Right renal pelvis (tissue), 4 donors: ENCODE measurements around the gene KCNG2. TPM values are rescaled to one million over a fixed set of nuclear protein-coding genes. Genes with fewer than 3 reads are reported as not detected.

Experiments used
- DNase-seq, 4 donors: peaks; one replicate each; pipeline ENCODE4 v3.0.0-alpha.2; 2013; ENCODE audit warnings: low read depth in 4 of 4, low spot score in 3 of 4, missing footprints in 1 of 4
- polyA plus RNA-seq, 4 donors: library from polyadenylated mRNA; unstranded; fragments of 120-200 nt; gene quantifications; one replicate each; pipeline ENCODE4 v1.2.1, GENCODE V29; 2013; ENCODE audit not compliant: insufficient read length in 4 of 4

Gene KCNG2
- polyA plus RNA-seq, 4 donors = 0.13 to 0.52 (median 0.15) TPM

DNA sequence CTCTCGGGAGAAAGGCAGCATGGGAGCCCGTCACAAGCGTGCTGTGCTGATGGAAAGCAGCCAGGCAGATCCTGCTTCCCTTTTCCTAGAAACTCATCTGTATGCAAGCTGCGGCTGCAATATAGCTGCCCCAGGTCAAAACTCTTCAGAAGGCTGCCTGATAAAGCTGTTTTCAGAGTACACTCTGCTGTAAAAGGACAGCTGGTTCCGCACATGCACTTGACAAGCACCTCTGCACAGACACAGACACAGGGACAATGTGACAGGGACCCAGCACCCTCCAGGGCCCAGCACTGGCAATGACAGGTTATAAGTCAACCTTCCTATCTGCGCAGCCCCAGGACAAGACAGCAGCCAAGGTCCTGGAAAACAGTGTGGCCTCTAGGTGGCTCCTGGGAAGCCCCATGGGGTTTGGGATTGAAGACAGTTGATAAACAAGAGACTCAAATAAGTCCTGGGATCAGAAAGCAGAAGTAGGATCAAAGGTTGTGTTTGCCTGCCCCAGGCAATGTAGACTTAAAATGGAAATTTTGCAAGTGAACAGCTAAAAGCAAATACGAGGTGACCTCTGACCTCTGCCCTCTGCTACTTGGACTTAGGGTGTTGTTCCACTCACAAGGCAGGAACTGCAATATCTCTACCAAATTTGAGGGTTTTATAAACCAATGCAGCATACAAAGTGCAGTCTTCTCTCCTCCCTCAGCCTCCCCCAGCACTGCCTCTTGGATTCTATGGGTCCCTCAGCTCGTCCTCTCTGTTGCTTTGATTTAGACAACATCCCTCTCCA, 136.8 kb downstream of the KCNG2 start:
- DNase-seq = no peak

DNA sequence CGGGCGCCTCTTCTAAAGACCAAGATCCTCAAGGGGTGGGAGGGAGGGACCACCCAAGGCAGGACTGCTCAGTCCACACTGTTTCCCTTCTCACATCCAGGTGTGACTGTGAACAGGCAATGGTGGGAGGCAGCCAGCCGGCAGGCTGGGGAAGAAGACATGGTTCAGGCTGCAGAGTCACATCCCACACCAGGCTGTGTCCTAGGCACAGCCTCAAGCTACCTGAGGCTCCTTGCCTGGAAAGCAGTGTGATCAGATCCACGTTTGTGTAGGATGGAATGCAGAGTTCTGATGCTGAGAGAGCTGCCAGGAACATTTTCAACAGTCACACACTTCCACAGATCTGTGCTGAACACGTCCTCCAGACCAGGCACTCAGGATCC, 137.4 kb downstream of the KCNG2 start:
- DNase-seq = no peak

DNA sequence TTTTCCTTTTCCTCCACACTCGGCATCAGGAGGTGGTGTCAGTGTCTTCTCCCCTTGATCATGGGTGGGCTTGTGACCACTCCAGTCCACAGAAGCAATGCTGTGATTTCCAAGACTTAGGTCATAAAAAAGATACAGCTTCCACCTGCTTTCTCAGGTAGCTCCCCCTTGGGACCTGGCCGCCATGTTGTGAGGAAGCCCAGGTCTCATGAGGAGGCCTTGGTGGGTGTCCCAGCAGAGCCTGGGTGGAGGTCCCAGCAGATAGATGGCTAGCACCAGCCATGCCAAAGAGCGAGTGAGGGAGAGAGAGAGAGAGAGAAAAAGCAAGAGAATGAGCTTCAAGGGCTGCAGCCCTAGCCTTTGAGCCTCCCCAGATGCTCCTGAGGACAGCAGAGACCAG, 137.8 kb downstream of the KCNG2 start:
- DNase-seq = no peak

DNA sequence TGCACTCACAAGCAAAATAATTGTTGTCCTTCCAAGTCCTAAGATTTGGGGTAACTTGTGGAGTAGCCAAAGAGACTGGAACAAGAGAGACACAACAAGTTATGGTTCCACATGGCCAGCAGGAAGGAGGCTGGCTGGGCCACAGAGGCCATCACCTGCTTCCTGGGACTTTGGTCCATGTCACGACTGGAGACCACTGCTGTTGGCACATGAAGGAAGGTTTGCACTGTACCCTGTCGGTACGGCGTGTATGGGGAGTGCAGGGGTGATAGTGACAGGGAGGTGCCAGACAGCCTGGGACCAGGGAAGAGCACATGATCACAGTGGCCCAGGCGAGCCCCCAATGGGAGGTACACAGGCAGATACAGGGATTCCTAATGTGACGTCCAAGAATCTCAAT, 138.2 kb downstream of the KCNG2 start:
- DNase-seq = no peak

DNA sequence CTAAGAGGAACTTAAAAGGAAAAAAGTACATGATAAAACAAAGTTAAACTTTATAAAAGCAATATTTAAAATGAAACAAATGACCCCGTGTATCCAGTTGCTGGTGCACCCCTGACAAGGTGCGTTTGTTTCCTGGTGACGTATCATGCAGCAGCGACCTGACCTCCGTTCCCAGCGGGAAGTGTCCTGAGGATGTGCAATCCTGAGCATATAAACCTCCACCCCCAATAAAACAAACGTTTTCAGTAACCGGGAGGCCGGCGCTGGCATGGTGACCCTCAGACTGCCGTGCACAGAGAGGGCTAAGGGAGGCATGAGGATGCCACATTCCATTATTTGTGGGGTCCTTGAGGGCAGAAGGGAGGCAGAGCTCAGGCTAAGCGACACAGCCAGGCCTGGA, 138.9 kb downstream of the KCNG2 start:
- no peak for DNase-seq

DNA sequence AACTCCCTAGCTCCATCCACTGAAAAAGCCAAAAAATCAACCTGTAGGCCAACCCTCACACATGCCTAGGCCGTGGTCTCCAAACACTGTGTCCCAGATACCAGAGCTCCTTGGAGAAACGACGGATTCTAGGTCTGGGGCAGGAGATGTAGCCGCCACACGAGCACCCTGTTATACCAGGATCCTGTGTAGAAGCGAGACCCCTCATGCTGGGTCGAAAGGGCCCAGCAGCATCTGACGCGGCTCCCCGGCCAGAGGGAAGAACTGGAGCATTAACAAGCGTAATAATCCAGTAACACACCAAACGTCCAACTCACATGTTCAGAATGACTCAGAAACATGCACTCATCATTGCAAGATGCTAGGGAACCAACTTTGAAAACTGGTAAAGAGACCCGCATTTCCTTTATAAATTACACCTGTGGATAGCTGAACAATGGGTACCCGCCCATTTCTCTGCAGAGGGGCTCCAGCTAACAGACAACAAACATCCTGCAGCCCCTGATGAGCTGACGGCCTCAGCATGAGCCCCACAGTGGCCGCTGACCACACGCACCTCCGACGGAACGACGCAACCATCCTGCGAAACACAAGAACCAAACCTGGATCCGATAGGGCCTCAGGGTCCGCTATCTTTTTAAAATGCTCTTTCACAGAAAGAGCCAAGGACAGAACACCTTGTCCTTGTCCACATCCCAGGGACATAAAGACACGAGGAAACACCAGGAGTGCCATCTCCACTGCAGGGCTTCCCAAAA, 139.5 kb downstream of the KCNG2 start:
- DNase-seq = no peak

DNA sequence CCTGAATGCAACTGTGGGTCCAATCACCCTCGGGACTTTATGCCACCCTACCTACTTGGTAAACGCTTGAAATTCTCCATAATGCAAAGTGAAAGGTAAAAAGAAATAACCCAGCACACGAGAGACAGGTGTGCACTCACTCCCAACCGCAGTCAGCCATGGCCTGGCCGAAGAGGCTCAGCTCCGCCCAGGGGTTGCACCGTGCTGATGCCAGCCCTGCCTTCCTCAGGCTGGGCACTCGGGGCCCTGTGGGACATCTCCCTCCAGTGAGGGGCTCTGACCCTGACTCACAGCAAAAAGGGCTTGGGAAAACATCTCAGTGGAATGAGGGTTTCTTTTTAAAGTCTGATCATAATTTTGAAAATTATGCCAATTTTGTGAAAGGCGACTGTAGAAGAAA, 140.5 kb downstream of the KCNG2 start:
- DNase-seq = no peak

DNA sequence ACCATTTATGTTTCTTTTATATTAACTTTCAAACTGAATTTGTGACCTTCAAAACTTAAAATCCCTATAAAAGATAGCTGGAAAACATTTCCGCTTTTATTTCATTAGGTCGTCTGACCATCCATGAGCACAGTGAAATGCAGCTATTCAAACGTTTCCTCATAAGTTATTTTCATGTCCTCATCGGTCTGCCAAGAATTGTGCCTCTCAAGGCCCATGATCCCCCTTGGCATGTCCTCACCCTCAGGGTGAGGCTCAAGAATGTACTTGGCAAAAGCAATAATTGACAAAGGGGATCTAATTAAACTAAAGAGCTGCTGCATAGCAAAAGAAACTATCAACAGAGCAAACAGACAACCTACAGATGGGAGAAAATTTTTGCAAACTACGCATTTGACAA, 141.4 kb downstream of the KCNG2 start:
- DNase-seq = no peak

DNA sequence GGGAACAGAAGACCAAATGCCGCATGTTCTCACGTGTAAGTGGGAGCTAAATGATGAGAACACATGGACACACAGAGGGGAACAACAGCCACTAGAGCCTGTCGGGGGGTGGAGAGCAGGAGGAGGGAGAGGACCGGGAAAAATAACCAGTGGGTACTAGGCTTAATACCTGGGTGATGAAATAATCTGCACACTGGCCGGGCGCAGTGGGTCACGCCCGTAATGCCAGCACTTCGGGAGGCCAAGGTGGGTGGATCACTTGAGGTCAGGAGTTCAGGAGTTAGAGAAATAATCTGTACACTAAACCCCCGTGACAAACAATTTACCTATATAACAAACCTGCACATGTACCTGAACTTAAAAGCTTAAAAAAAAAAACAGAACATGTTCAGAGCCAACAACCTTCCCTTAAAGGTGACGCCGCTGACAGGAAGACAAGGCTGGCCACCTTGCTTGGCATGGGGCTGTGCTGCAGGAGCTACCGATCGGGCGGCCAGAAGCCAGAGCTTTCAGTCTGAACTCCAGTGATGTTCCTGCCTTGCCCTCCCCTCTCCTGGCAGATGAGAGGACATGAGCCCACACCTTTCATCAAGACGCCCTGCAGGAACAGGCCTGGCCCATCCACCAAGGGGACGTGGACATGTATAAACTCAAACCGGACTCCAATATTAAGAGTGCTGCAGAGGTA, 142.5 kb downstream of the KCNG2 start:
- no peak for DNase-seq

DNA sequence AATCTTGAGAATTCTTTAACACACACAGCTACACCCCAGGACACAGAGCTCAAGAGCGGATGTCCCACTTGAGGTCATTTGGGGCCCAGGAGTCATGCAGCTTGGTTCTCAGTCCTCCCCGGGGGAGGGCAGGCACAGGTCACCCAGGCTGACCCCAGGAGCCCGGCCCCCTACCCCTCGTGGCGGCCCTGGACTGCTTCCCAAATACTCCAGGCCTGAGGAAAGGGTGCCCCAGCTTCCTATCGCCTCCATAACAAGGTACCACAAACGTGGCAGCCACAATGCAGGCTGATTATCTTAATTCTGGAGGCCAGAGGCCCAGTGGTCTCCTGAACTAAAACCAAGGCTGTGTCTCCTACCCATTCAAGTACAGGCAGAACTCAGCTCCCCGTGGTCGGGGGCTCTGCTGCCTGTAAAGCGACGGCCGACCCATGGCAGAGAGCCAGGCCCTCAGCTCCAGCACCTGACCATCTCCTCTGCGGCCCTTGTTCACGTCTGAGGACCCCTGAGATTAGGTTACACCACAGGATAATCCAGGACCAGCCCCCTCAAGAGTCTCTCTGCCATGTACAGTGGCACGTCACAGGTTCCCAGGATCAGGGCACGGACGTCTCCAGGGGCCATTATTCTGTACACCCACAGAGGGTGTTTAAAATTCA, 143.2 kb downstream of the KCNG2 start:
- DNase-seq = no peak

DNA sequence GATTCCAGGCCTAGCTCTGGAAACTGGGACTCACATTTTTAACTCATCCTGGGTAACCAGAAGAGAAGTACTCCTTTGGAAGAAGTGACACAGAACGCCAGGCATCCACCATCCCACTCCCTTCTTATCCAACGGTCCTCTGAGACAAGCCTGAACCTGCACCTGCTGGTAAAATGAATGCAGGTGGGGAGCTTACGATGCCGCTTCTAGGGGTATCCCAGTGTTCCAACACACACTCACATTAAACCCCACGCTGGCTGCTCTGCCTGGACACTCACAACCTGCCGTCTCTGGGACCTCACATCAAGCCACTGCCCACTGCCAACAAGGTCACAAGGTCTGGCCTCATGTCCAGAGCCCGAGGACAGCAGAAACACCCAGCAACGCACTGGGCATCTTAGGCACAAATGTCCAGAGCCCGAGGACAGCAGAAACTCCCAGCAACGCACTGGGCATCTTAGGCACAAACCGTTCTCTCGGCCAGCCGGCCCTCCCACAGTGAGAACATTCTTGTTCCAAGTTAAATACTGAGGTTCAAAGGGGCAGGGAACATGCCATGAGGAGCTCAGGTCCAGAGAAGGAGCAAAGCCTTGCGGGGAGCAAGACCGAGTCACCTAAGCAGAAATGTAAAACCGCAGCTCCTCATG, 143.9 kb downstream of the KCNG2 start:
- no peak for DNase-seq

DNA sequence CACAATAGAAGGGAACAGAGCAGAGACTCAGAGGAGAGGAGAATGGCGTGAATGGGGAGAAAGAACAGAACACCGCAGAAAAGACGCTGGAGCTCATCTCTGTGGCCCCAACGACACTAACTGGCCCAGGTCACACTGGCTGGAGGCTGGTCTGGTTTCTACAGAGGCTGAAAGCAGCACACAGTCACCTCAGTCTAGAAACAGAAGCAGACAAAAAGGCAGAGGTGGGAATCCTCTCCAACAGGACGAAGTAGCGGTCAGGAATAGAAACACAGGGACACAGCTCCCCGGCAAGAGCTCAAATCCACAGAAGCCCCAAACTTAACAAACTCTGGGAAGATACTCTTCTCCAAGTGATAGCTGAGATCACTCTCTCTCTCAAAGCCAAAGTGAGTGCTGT, 144.5 kb downstream of the KCNG2 start:
- DNase-seq = no peak

DNA sequence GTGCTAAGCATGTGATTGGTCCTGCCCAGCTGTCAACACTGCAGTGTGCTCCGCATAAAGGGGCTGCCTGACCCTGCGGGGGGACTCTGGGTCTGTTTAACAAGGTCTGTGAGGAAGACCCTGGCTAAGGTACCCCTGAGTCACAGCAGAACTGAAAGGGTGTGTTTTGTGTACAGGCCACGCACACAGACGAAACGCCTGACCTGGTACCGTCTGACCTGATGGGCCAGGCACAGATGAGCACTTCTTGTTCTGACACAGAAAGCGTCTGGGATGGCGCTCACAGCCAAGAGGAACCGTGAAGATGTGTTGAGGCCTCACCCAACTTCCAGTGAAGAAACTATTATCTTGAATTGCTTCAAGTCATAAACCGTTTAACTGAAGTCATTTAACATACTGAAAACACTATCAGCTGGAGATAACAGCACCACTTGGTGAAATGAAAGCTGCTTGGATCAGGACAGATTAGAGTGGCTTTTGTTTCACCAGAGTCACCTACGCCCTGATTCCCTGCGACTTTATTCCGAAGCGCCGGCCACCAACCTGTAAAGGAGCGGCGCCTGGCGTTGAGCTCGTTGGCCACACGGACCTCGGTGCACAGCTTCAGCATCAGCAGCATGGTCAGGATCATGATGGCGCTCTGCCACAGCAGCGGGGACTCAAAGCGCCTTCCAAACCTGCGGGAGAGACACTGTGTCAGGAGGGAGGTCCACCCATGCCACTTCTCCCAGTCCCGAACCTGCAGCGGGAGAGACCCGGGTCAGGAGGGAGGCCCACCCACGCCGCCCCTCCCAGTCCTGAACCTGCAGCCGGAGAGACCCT, 145.3 kb downstream of the KCNG2 start:
- DNase-seq = no peak

DNA sequence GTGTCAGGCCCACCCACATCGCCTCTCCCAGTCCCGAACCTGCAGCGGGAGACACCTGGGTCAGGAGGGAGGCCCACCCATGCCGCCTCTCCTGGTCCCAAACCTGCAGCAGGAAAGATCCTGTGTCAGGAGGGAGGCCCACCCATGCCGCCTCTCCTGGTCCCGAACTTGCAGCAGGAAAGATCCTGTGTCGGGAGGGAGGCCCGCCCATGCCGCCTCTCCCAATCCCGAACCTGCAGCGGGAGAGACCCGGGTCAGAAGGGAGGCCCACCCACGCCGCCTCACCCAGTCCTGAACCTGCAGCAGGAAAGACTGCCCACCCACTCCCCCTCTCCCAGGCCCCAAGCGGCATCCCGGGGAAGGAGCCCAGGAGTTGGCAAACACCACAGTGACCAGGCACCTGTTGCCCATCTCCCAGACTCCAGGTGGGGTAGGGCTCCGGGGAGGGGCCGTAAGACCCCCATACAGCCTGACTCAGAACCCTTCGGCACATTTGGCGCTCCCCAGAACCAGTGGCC, 145.9 kb downstream of the KCNG2 start:
- DNase-seq = no peak

DNA sequence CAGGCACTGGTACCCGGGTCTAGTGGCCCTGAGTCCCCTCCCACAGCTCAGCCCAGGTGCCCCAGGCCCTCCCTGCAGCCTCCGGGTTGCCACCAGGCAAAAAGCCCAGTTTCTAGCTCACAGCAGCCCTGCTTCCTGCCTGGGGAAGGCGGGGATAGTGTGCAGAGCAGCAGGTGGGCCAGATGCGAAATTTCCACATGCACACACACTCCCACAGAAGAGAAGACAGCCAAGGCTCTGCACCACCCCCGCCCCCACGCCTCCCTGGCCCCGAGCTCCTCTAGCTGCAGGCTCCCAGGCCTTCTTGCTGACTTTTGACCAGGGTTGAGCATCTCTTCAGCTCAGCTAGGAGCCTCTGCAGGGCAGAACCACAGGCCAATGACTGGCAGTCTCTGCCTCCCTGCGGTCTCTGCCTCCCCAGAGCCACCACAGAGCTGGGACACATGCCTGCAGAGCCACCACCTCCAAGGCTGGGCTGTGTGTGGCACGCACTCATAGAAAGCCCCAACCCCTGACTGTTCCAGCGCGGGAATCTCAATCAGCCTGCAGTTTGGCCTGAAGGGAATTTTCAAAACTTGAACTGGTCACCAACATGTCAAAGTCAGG, 146.5 kb downstream of the KCNG2 start:
- DNase-seq = no peak

DNA sequence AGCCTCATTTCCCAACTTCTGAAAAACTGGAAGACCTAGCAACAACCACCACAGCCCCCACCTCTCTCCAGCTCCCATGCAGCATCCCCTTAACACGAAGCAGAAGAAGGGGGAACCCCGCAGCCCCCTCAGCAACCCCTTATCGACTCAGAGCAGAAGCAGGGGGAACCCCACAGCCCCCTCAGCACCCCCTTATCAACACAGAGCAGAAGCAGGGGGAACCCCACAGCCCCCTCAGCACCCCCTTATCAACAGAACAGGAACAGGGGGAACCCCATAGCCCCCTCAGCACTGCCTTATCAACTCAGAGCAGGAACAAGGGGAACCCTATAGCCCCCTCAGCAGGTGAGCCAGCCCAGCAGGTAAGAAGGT, 147.0 kb downstream of the KCNG2 start:
- DNase-seq = no peak

DNA sequence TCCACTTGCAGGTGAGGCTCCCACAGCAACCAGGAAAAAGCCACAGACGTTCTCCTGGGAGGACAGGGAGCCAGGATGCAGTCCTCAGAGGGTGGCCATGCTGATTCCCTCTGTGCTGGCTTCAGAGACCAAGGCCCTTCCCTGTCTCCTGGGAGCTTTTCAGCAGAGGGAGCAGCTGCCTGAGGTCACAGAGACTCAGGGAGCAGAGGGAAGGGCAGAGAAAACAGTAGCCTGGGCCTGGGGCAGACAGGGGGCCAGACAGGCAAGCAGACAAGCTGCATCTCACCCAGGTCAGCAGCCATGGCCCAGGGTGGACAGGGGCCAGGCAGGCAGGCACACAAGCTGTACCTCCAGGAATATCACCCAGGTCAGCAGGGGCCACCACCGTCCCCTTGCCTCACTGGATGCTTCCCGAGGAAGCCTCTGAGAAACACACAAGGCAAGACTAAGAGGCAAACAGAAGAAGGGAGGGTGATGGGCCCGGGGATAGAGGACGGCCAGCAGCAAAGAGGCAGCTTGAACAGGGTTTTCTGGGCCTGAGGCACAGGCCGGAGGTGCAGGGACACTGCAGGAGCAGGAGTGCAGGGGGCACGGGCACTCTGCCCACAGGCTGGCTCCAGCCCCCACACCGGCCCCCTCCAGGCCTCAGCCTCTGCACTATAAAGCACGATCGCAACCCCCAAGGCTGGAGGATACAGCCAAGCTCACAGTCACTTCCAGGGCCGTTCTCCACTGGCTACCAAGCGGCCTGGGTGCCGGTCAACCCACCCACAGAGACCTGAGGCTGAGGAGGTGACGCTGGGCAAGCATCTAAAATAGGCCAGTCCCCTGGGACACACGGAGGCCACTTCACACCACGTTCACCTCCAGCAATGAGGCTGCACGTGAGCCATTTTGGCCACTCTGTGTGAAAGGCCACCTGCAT, 147.6 kb downstream of the KCNG2 start:
- DNase-seq = no peak
